Measurements from ENCODE around the gene SOD3. TPM values are rescaled to one million over a fixed set of nuclear protein-coding genes. Genes with fewer than 3 reads are reported as not detected.

SOD3 gene
- total RNA-seq (2014; rRNA removed; shearing (Covaris generic); ENCODE audit: low replicate concordance) = not detected in 2 replicates

GRCh38 chr4:24794916-24795665 is at the start of gene SOD3:
SOD3 (plus strand) TSS chr4:24795573; CDS start chr4:24799522, 3,949 bp downstream.
- Histone ChIP-seq H3K9me2 (replicated peaks; ENCODE audit: insufficient read depth, low read length) (no peaks in the 10 kb centered on the region), H4K20me1 (ENCODE audit: insufficient read depth, low read depth, low read length) (no peaks in the 10 kb centered on the region), H3K4me3 (ENCODE audit: low read length) (no peak within 1 kb of the TSS), H3K36me3 (ENCODE audit: insufficient read depth, low read length) (no peaks in the 10 kb centered on the region), H3K27ac (ENCODE audit: low read length) (no peak within 1 kb of the TSS), H3K4me2 (ENCODE audit: low read depth, low read length, poor library complexity, severe bottlenecking) (no peak within 1 kb of the TSS), H3K79me2 (ENCODE audit: low read length) (no peaks in the 10 kb centered on the region), H3K9me3 (ENCODE audit: low read length) (no peaks in the 10 kb centered on the region), H2AFZ (ENCODE audit: low read length) (no peak within 1 kb of the TSS), H3K27me3 (ENCODE audit: low read length) (no peaks in the 10 kb centered on the region), H3K9ac (ENCODE audit: low read length) (no peak within 1 kb of the TSS), H3K4me1 (ENCODE audit: low read length) (peaks cover 3% of the 10 kb centered on the region; the same call in 1 of the 2 replicates)
- no peak for DNase-seq

- no peak for DNase-seq
- H3K4me2 ChIP-seq (ENCODE audit: low read depth, low read length, poor library complexity, severe bottlenecking) = no peak overlapping the region
- H3K27ac ChIP-seq (ENCODE audit: low read length) = no peak overlapping the region
- H3K4me3 ChIP-seq (ENCODE audit: low read length) = no peak overlapping the region
- H3K27me3 ChIP-seq (ENCODE audit: low read length) = no peaks in the 10 kb centered on the region
- H3K36me3 ChIP-seq (ENCODE audit: insufficient read depth, low read length) = no peaks in the 10 kb centered on the region
- no peak overlapping the region for H3K9ac ChIP-seq (ENCODE audit: low read length)
- H3K9me3 ChIP-seq (ENCODE audit: low read length) = no peaks in the 10 kb centered on the region
- H4K20me1 ChIP-seq (ENCODE audit: insufficient read depth, low read depth, low read length) = no peaks in the 10 kb centered on the region
- H3K9me2 ChIP-seq (replicated peaks; ENCODE audit: insufficient read depth, low read length) = no peaks in the 10 kb centered on the region
- no peak overlapping the region for H2AFZ ChIP-seq (ENCODE audit: low read length)
- H3K4me1 ChIP-seq (ENCODE audit: low read length) = no peaks in the 10 kb centered on the region
- no peaks in the 10 kb centered on the region for H3K79me2 ChIP-seq (ENCODE audit: low read length)
Measured at GRCh38 chr4:24747234-24747975, 48.0 kb upstream of the SOD3 start.

GRCh38 chr4:24748023-24748422 is 47.4 kb upstream of the SOD3 start:
- H3K9me3 ChIP-seq (ENCODE audit: low read length) = no peaks in the 10 kb centered on the region
- no peaks in the 10 kb centered on the region for H3K27me3 ChIP-seq (ENCODE audit: low read length)
- no peaks in the 10 kb centered on the region for H3K9me2 ChIP-seq (replicated peaks; ENCODE audit: insufficient read depth, low read length)
- no peak overlapping the region for H3K4me3 ChIP-seq (ENCODE audit: low read length)
- DNase-seq = no peak
- no peaks in the 10 kb centered on the region for H4K20me1 ChIP-seq (ENCODE audit: insufficient read depth, low read depth, low read length)
- H3K9ac ChIP-seq (ENCODE audit: low read length) = no peak overlapping the region
- no peak overlapping the region for H3K27ac ChIP-seq (ENCODE audit: low read length)
- no peaks in the 10 kb centered on the region for H3K79me2 ChIP-seq (ENCODE audit: low read length)
- no peak overlapping the region for H2AFZ ChIP-seq (ENCODE audit: low read length)
- H3K4me2 ChIP-seq (ENCODE audit: low read depth, low read length, poor library complexity, severe bottlenecking) = no peak overlapping the region
- H3K4me1 ChIP-seq (ENCODE audit: low read length) = no peaks in the 10 kb centered on the region
- no peaks in the 10 kb centered on the region for H3K36me3 ChIP-seq (ENCODE audit: insufficient read depth, low read length)

GRCh38 chr4:24748758-24749350 is 46.5 kb upstream of the SOD3 start:
- Histone ChIP-seq H3K4me3 (ENCODE audit: low read length) (no peak overlapping the region), H3K9me2 (replicated peaks; ENCODE audit: insufficient read depth, low read length) (no peaks in the 10 kb centered on the region), H2AFZ (ENCODE audit: low read length) (no peak overlapping the region), H3K27ac (ENCODE audit: low read length) (no peak overlapping the region), H3K4me2 (ENCODE audit: low read depth, low read length, poor library complexity, severe bottlenecking) (no peak overlapping the region), H3K9ac (ENCODE audit: low read length) (no peak overlapping the region), H3K27me3 (ENCODE audit: low read length) (no peaks in the 10 kb centered on the region), H3K36me3 (ENCODE audit: insufficient read depth, low read length) (no peaks in the 10 kb centered on the region), H3K79me2 (ENCODE audit: low read length) (no peaks in the 10 kb centered on the region), H3K9me3 (ENCODE audit: low read length) (no peaks in the 10 kb centered on the region), H4K20me1 (ENCODE audit: insufficient read depth, low read depth, low read length) (no peaks in the 10 kb centered on the region), H3K4me1 (ENCODE audit: low read length) (no peaks in the 10 kb centered on the region)
- DNase-seq = no peak

GRCh38 chr4:24750106-24750505 is 45.3 kb upstream of the SOD3 start:
- H3K4me1 ChIP-seq (ENCODE audit: low read length) = no peaks in the 10 kb centered on the region
- no peaks in the 10 kb centered on the region for H4K20me1 ChIP-seq (ENCODE audit: insufficient read depth, low read depth, low read length)
- H3K79me2 ChIP-seq (ENCODE audit: low read length) = no peaks in the 10 kb centered on the region
- no peaks in the 10 kb centered on the region for H3K9me2 ChIP-seq (replicated peaks; ENCODE audit: insufficient read depth, low read length)
- no peaks in the 10 kb centered on the region for H3K9me3 ChIP-seq (ENCODE audit: low read length)
- no peak overlapping the region for H3K9ac ChIP-seq (ENCODE audit: low read length)
- no peaks in the 10 kb centered on the region for H3K36me3 ChIP-seq (ENCODE audit: insufficient read depth, low read length)
- DNase-seq = no peak
- H3K27ac ChIP-seq (ENCODE audit: low read length) = no peak overlapping the region
- no peak overlapping the region for H3K4me2 ChIP-seq (ENCODE audit: low read depth, low read length, poor library complexity, severe bottlenecking)
- no peaks in the 10 kb centered on the region for H3K27me3 ChIP-seq (ENCODE audit: low read length)
- no peak overlapping the region for H3K4me3 ChIP-seq (ENCODE audit: low read length)
- H2AFZ ChIP-seq (ENCODE audit: low read length) = no peak overlapping the region

GRCh38 chr4:24751926-24752539 is 43.3 kb upstream of the SOD3 start:
- Histone ChIP-seq H3K9me3 (ENCODE audit: low read length) (peaks cover 9% of the 10 kb centered on the region), H3K27ac (ENCODE audit: low read length) (no peak overlapping the region), H3K9me2 (replicated peaks; ENCODE audit: insufficient read depth, low read length) (no peaks in the 10 kb centered on the region), H2AFZ (ENCODE audit: low read length) (no peak overlapping the region), H3K36me3 (ENCODE audit: insufficient read depth, low read length) (no peaks in the 10 kb centered on the region), H3K79me2 (ENCODE audit: low read length) (no peaks in the 10 kb centered on the region), H3K27me3 (ENCODE audit: low read length) (no peaks in the 10 kb centered on the region), H3K4me3 (ENCODE audit: low read length) (no peak overlapping the region), H4K20me1 (ENCODE audit: insufficient read depth, low read depth, low read length) (no peaks in the 10 kb centered on the region), H3K4me2 (ENCODE audit: low read depth, low read length, poor library complexity, severe bottlenecking) (no peak overlapping the region), H3K4me1 (ENCODE audit: low read length) (no peaks in the 10 kb centered on the region), H3K9ac (ENCODE audit: low read length) (no peak overlapping the region)
- DNase-seq = no peak

GRCh38 chr4:24753519-24753918 is 41.9 kb upstream of the SOD3 start:
- no peak overlapping the region for H3K27ac ChIP-seq (ENCODE audit: low read length)
- H2AFZ ChIP-seq (ENCODE audit: low read length) = no peak overlapping the region
- no peak overlapping the region for H3K9ac ChIP-seq (ENCODE audit: low read length)
- no peak for DNase-seq
- no peaks in the 10 kb centered on the region for H3K27me3 ChIP-seq (ENCODE audit: low read length)
- H3K4me2 ChIP-seq (ENCODE audit: low read depth, low read length, poor library complexity, severe bottlenecking) = no peak overlapping the region
- H3K9me3 ChIP-seq (ENCODE audit: low read length) = peaks cover 21% of the 10 kb centered on the region
- H3K79me2 ChIP-seq (ENCODE audit: low read length) = no peaks in the 10 kb centered on the region
- H3K9me2 ChIP-seq (replicated peaks; ENCODE audit: insufficient read depth, low read length) = no peaks in the 10 kb centered on the region
- H3K4me1 ChIP-seq (ENCODE audit: low read length) = no peaks in the 10 kb centered on the region
- H3K4me3 ChIP-seq (ENCODE audit: low read length) = no peak overlapping the region
- no peaks in the 10 kb centered on the region for H3K36me3 ChIP-seq (ENCODE audit: insufficient read depth, low read length)
- no peaks in the 10 kb centered on the region for H4K20me1 ChIP-seq (ENCODE audit: insufficient read depth, low read depth, low read length)

- H3K9me2 ChIP-seq (replicated peaks; ENCODE audit: insufficient read depth, low read length) = no peaks in the 10 kb centered on the region
- no peak overlapping the region for H3K9ac ChIP-seq (ENCODE audit: low read length)
- H3K36me3 ChIP-seq (ENCODE audit: insufficient read depth, low read length) = no peaks in the 10 kb centered on the region
- no peak overlapping the region for H3K4me3 ChIP-seq (ENCODE audit: low read length)
- H2AFZ ChIP-seq (ENCODE audit: low read length) = no peak overlapping the region
- no peak overlapping the region for H3K27ac ChIP-seq (ENCODE audit: low read length)
- H3K79me2 ChIP-seq (ENCODE audit: low read length) = no peaks in the 10 kb centered on the region
- no peaks in the 10 kb centered on the region for H4K20me1 ChIP-seq (ENCODE audit: insufficient read depth, low read depth, low read length)
- peaks cover 21% of the 10 kb centered on the region for H3K9me3 ChIP-seq (ENCODE audit: low read length)
- no peaks in the 10 kb centered on the region for H3K27me3 ChIP-seq (ENCODE audit: low read length)
- no peak for DNase-seq
- H3K4me2 ChIP-seq (ENCODE audit: low read depth, low read length, poor library complexity, severe bottlenecking) = no peak overlapping the region
- no peaks in the 10 kb centered on the region for H3K4me1 ChIP-seq (ENCODE audit: low read length)
Measured at GRCh38 chr4:24754571-24754970, 40.8 kb upstream of the SOD3 start.
